ENCODE data around the gene AQR.

Gene AQR

GRCh38 chr15:34892963-34893591 is 76.5 kb downstream of the AQR start:
- TF ChIP-seq CTCF (IDR thresholded peaks at IDR 0.05; ENCODE audit: low read depth, low read length, poor library complexity, severe bottlenecking) (no peak), EZH2phosphoT487 (IDR thresholded peaks at IDR 0.05; ENCODE audit: borderline replicate concordance, low read length) (no peak)
- Histone ChIP-seq H3K36me3 (ENCODE audit: control insufficient read depth, low read length) (peaks cover 88% of the 10 kb centered on the region), H3K9me2 (replicated peaks; ENCODE audit: control insufficient read depth, low read length) (no peaks in the 10 kb centered on the region), H3K27ac (ENCODE audit: low read depth, low read length) (no peak overlapping the region), H3F3A (ENCODE audit: control insufficient read depth, insufficient read depth) (no peaks in the 10 kb centered on the region), H4K20me1 (ENCODE audit: control insufficient read depth, insufficient read depth, low read depth, low read length) (no peaks in the 10 kb centered on the region), H3K27me3 (ENCODE audit: control insufficient read depth, low read length) (no peaks in the 10 kb centered on the region), H3K4me3 (ENCODE audit: low read length) (no peak overlapping the region), H3K9me3 (ENCODE audit: control insufficient read depth, insufficient read depth, low read length) (peaks cover 9% of the 10 kb centered on the region; the same call in 1 of the 2 replicates), H3K4me1 (ENCODE audit: control insufficient read depth, low read length) (no peaks in the 10 kb centered on the region), H3K4me2 (ENCODE audit: low read length) (no peak overlapping the region), H3K79me2 (ENCODE audit: control insufficient read depth, low read length) (no peaks in the 10 kb centered on the region)

- no peak for TF ChIP-seq EZH2phosphoT487 (IDR thresholded peaks at IDR 0.05; ENCODE audit: borderline replicate concordance, low read length)
- no peak for TF ChIP-seq CTCF (IDR thresholded peaks at IDR 0.05; ENCODE audit: low read depth, low read length, poor library complexity, severe bottlenecking)
- Histone ChIP-seq H3K9me3 (ENCODE audit: control insufficient read depth, insufficient read depth, low read length) (peaks cover 9% of the 10 kb centered on the region; the same call in 1 of the 2 replicates), H3K27ac (ENCODE audit: low read depth, low read length) (no peak overlapping the region), H3K79me2 (ENCODE audit: control insufficient read depth, low read length) (no peaks in the 10 kb centered on the region), H3K4me1 (ENCODE audit: control insufficient read depth, low read length) (no peaks in the 10 kb centered on the region), H3K36me3 (ENCODE audit: control insufficient read depth, low read length) (peaks cover 83% of the 10 kb centered on the region), H3F3A (ENCODE audit: control insufficient read depth, insufficient read depth) (no peaks in the 10 kb centered on the region), H3K4me3 (ENCODE audit: low read length) (no peak overlapping the region), H3K27me3 (ENCODE audit: control insufficient read depth, low read length) (no peaks in the 10 kb centered on the region), H4K20me1 (ENCODE audit: control insufficient read depth, insufficient read depth, low read depth, low read length) (no peaks in the 10 kb centered on the region), H3K9me2 (replicated peaks; ENCODE audit: control insufficient read depth, low read length) (no peaks in the 10 kb centered on the region), H3K4me2 (ENCODE audit: low read length) (no peak overlapping the region)
Observed at GRCh38 chr15:34890424-34890823, 79.1 kb downstream of the AQR start.

DNA sequence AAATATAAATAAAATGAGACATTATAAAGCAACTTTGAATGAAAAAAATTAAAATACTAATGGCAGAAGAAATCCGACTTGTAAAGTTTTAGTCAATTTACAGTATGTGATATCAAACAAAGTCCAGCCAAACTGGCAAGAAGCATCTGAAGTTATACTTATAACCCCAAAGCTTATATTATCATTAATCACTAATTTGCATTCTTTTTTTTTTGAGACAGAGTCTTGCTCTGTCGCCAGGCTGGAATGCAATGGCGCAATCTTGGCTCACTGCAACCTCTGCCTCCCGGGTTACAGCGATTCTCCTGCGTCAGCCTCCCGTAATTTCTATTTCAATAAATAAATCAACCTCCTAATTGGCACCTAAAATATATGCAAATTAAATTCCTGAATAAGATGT is 80.1 kb downstream of the AQR start:
- no peaks in the 10 kb centered on the region for H3K4me1 ChIP-seq (ENCODE audit: control insufficient read depth, low read length)
- no peak overlapping the region for H3K4me3 ChIP-seq (ENCODE audit: low read length)
- H3K4me2 ChIP-seq (ENCODE audit: low read length): no peak overlapping the region
- no peaks in the 10 kb centered on the region for H4K20me1 ChIP-seq (ENCODE audit: control insufficient read depth, insufficient read depth, low read depth, low read length)
- H3K9me2 ChIP-seq (replicated peaks; ENCODE audit: control insufficient read depth, low read length): no peaks in the 10 kb centered on the region
- peaks cover 86% of the 10 kb centered on the region for H3K36me3 ChIP-seq (ENCODE audit: control insufficient read depth, low read length)
- no peaks in the 10 kb centered on the region for H3F3A ChIP-seq (ENCODE audit: control insufficient read depth, insufficient read depth)
- peaks cover 9% of the 10 kb centered on the region; the same call in 1 of the 2 replicates for H3K9me3 ChIP-seq (ENCODE audit: control insufficient read depth, insufficient read depth, low read length)
- H3K27me3 ChIP-seq (ENCODE audit: control insufficient read depth, low read length): no peaks in the 10 kb centered on the region
- no peaks in the 10 kb centered on the region for H3K79me2 ChIP-seq (ENCODE audit: control insufficient read depth, low read length)
- no peak overlapping the region for H3K27ac ChIP-seq (ENCODE audit: low read depth, low read length)
- TF ChIP-seq CTCF (IDR thresholded peaks at IDR 0.05; ENCODE audit: low read depth, low read length, poor library complexity, severe bottlenecking): no peak
- TF ChIP-seq EZH2phosphoT487 (IDR thresholded peaks at IDR 0.05; ENCODE audit: borderline replicate concordance, low read length): no peak
